HG03097 (cell line): ENCODE data around the gene PDE4D.
A peak's percentile ranks its signal among the peaks of the same experiment; 100 is the strongest.

ENCODE experiments used
- ATAC-seq: cut with Tn5 transposase; IDR thresholded peaks from one replicate; pipeline ENCODE4 v1.9.1; 2021; ENCODE audit not compliant: unreplicated experiment, low FRiP score

PDE4D gene

GRCh38 chr5:59715228-59715627 lies 178.3 kb downstream of the PDE4D start:
- ATAC-seq = no peak

GRCh38 chr5:59713498-59713844 lies 180.1 kb downstream of the PDE4D start:
- ATAC-seq = no peak

GRCh38 chr5:59712836-59713497 lies 180.6 kb downstream of the PDE4D start:
- no peak for ATAC-seq

GRCh38 chr5:59711310-59711709 lies 182.2 kb downstream of the PDE4D start:
- no peak for ATAC-seq

- no peak for ATAC-seq
Observed at GRCh38 chr5:59709846-59710245, 183.7 kb downstream of the PDE4D start.

GRCh38 chr5:59709346-59709821 lies 184.1 kb downstream of the PDE4D start:
- ATAC-seq = no peak

GRCh38 chr5:59704936-59705335 lies 188.6 kb downstream of the PDE4D start:
- ATAC-seq = no peak

GRCh38 chr5:59703789-59704188 lies 189.7 kb downstream of the PDE4D start:
- ATAC-seq = no peak

GRCh38 chr5:59698207-59699178 lies 195.0 kb downstream of the PDE4D start:
- ATAC-seq = no peak

- no peak for ATAC-seq
Observed at GRCh38 chr5:59694411-59694810, 199.1 kb downstream of the PDE4D start.

GRCh38 chr5:59693492-59694309 lies 199.8 kb downstream of the PDE4D start:
- no peak for ATAC-seq

GRCh38 chr5:59685793-59686192 lies 207.7 kb downstream of the PDE4D start:
- peak; percentile 55 for ATAC-seq

GRCh38 chr5:59685191-59685530 lies 208.4 kb downstream of the PDE4D start:
- ATAC-seq = no peak

GRCh38 chr5:59684388-59685190 lies 208.9 kb downstream of the PDE4D start:
- peak; percentile 83 for ATAC-seq

GRCh38 chr5:59683311-59683710 lies 210.2 kb downstream of the PDE4D start:
- ATAC-seq = no peak

- no peak for ATAC-seq
Observed at GRCh38 chr5:59682542-59682941, 211.0 kb downstream of the PDE4D start.

- ATAC-seq = no peak
Observed at GRCh38 chr5:59678943-59679342, 214.6 kb downstream of the PDE4D start.

- ATAC-seq = no peak
Observed at GRCh38 chr5:59674763-59675162, 218.8 kb downstream of the PDE4D start.

GRCh38 chr5:59673438-59674058 lies 220.0 kb downstream of the PDE4D start:
- ATAC-seq = no peak
